K562 (cell line): ENCODE results near the gene FN3K. TPM values are rescaled to one million over a fixed set of nuclear protein-coding genes. Genes with fewer than 3 reads are reported as not detected.
A peak's percentile ranks its signal among the peaks of the same experiment; 100 is the strongest.

Experiments used
- ATF3 ChIP-seq, 2 experiments: fragments of 450-650 bp in 1 of 2; sonication (generic) in 1 of 2; formaldehyde crosslinking in 1 of 2; IDR thresholded peaks in 1 of 2; conservative IDR thresholded peaks in 1 of 2; 2 replicates each; pipeline versions ENCODE4 v1.6.1 to v1.8.1; 2016 to 2023; ENCODE audit warnings: mild to moderate bottlenecking in 2 of 2, moderate library complexity in 2 of 2, inconsistent platforms in 1 of 2, missing genetic modification reagents in 1 of 2
- BDP1 ChIP-seq: IDR thresholded peaks from 3 replicates; pipeline ENCODE4 v1.6.1; 2011; ENCODE audit not compliant: insufficient read length, insufficient read depth
- BHLHE40 ChIP-seq: IDR thresholded peaks from 2 replicates; pipeline ENCODE4 v1.6.1; 2011; ENCODE audit warnings: low read length, improper control_type of control experiment
- CHCHD3 ChIP-seq: fragments of 250-450 bp; sonication (Bioruptor Pico); IDR thresholded peaks from 2 replicates; pipeline ENCODE4 v2.1.2; 2022; ENCODE audit warnings: mild to moderate bottlenecking
- CTBP1 ChIP-seq: fragments of 450-650 bp; IDR thresholded peaks from 2 replicates; pipeline ENCODE4 v1.6.1; 2016; ENCODE audit warnings: borderline replicate concordance
- CXXC5 ChIP-seq: fragments of 250-450 bp; sonication (Bioruptor Pico); IDR thresholded peaks from 2 replicates; pipeline ENCODE4 v1.8.0; 2022; ENCODE audit warnings: inconsistent platforms, mild to moderate bottlenecking, moderate library complexity
- EZH2 ChIP-seq: IDR thresholded peaks from 2 replicates; pipeline ENCODE4 v1.6.1; 2012; ENCODE audit warnings: low read depth, mild to moderate bottlenecking, inconsistent platforms, low read length, borderline replicate concordance
- KDM1A ChIP-seq, 2 experiments: fragments of 450-650 bp; IDR thresholded peaks; 2 replicates each; pipeline ENCODE4 v1.6.1; 2016; ENCODE audit warnings: mild to moderate bottlenecking in 2 of 2
- KLF13 ChIP-seq: fragments of 450-650 bp; IDR thresholded peaks from 2 replicates; pipeline ENCODE4 v1.6.1; 2016; ENCODE audit warnings: missing genetic modification characterization, low read depth, mild to moderate bottlenecking, missing compliant biosample characterization, moderate library complexity, borderline replicate concordance
- MAX ChIP-seq: sonication (generic); formaldehyde crosslinking; IDR thresholded peaks from 2 replicates; pipeline ENCODE4 v1.9.0; 2022; ENCODE audit warnings: mild to moderate bottlenecking, missing genetic modification reagents
- SMAD4 ChIP-seq: fragments of 250-450 bp; sonication (Bioruptor Pico); conservative IDR thresholded peaks from 2 replicates; pipeline ENCODE4 v1.8.0; 2021; ENCODE audit warnings: inconsistent platforms, mild to moderate bottlenecking, moderate library complexity
- SNIP1 ChIP-seq: fragments of 450-650 bp; IDR thresholded peaks from 2 replicates; pipeline ENCODE4 v1.7.1; 2017; ENCODE audit warnings: low read depth, mild to moderate bottlenecking
- TBL1XR1 ChIP-seq, 2 experiments: IDR thresholded peaks; 2 replicates each; pipeline ENCODE4 v1.6.1; 2012; ENCODE audit warnings: improper control_type of control experiment in 2 of 2, low read length in 2 of 2, mild to moderate bottlenecking in 1 of 2
- ZBED1 ChIP-seq: IDR thresholded peaks from 2 replicates; pipeline ENCODE4 v1.6.1; 2014
- ZC3H8 ChIP-seq: fragments of 450-650 bp; IDR thresholded peaks from 2 replicates; pipeline ENCODE4 v1.6.1; 2017
- ZNF184 ChIP-seq: sonication (generic); formaldehyde crosslinking; IDR thresholded peaks from 2 replicates; pipeline ENCODE4 v1.5.0; 2020; ENCODE audit warnings: missing genetic modification reagents
- ZNF764 ChIP-seq: fragments of 250-450 bp; sonication (Bioruptor Pico); IDR thresholded peaks from 2 replicates; pipeline ENCODE4 v1.4.0; 2020; ENCODE audit warnings: low read depth, mild to moderate bottlenecking, moderate library complexity
- polyA plus RNA-seq, 8 experiments: library from polyadenylated mRNA; depleted of rRNA in 4 of 8; stranded (reverse) in 5 of 8; unstranded in 3 of 8; fragments of >200 nt; fragmentation: Nextera tagmentation in 2 of 8; fragmentation: Illumina TruSeq in 1 of 8; extraction: Ambion mirVana in 2 of 8; extraction: Trizol in 1 of 8; gene quantifications; 2 replicates each; pipeline versions ENCODE4 v1.2.1 to v1.2.3, GENCODE V29; 2011 to 2014; ENCODE audit warnings: inconsistent platforms in 1 of 8, missing spikeins in 1 of 8
- total RNA-seq, 7 experiments: library from RNA; depleted of rRNA in 6 of 7; stranded (reverse); fragments of >200 nt in 6 of 7; fragmentation: Illumina TruSeq in 2 of 7; extraction: Trizol in 2 of 7; gene quantifications; 2 replicates each; pipeline versions ENCODE4 v1.2.1 to v1.2.3, GENCODE V29; 2011 to 2021; ENCODE audit warnings: low replicate concordance in 1 of 7
- TF ChIP-seq, protein P1 (sequence below): fragments of 250-450 bp; sonication (Bioruptor Pico); IDR thresholded peaks from 2 replicates; pipeline ENCODE4 v1.4.0; 2020
- TF ChIP-seq, protein P2 (sequence below), 2 experiments: fragments of 250-450 bp in 1 of 2; fragments of 450-650 bp in 1 of 2; sonication (Bioruptor Pico) in 1 of 2; IDR thresholded peaks; 2 replicates each; pipeline versions ENCODE4 v1.6.1 to v1.8.0; 2016 to 2021; ENCODE audit warnings: mild to moderate bottlenecking in 2 of 2, moderate library complexity in 2 of 2, missing compliant biosample characterization in 1 of 2, missing genetic modification characterization in 1 of 2

The FN3K gene
- total and polyA plus RNA-seq, 9 of the 15 experiments (the other 6 are each of a cell fraction or from before 2014, with no cell fraction given) = 0.08 to 22.7 (median 3.8) TPM

DNA sequence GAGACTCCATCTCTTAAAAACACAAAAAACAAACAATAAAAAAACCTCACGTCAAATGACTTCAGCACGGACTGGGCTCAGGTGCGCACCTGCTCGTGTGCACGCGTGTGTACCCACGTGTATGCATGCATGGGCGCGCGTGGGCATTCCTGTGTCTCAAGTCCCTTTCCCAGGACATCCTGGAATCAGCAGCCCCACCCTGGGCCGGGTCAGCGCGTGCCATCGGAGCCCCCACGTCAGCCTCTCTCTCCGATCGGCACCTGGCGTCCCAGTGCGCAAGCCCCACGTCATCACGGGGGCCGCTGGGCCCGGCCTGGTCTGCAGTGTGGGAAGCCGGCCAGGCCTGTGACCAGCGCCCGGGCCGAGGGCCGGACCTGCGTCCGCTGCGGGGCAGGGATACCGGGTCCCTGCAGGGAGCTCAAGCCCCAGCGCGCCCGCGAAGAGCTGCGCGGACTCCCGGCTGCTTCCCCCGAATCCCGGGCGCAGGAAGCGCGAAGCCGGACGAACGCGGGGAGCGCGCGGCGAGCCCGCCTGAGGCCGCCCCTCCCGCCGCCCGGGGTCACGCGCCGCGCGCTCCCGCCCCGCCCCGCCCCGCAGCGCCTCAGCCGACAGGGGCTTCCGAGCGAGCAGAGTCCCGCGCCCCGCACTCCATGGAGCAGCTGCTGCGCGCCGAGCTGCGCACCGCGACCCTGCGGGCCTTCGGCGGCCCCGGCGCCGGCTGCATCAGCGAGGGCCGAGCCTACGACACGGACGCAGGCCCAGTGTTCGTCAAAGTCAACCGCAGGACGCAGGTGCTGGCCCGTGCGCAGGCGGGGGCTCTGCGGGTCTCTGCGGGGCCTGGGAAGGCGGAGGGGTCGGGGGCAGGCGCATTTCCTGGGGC is at the start of gene FN3K (continued):
- peak; percentile 27; the same call in 1 of the 2 replicates for TF ChIP-seq ATF3 (IDR thresholded peaks at IDR 0.05)
- TF ChIP-seq ATF3 (CRISPR knock-in tag; conservative IDR thresholded peaks at IDR 0.05) = no peak
- TF ChIP-seq ZNF764 (CRISPR knock-in tag) = no peak
- no peak for TF ChIP-seq ZNF184
- TF ChIP-seq CHCHD3 (CRISPR knock-in tag) = no peak
- TF ChIP-seq KLF13 (tag) = no peak
- peak; percentile 81 for TF ChIP-seq MAX (CRISPR knock-in tag)
- TF ChIP-seq, protein P1, sequence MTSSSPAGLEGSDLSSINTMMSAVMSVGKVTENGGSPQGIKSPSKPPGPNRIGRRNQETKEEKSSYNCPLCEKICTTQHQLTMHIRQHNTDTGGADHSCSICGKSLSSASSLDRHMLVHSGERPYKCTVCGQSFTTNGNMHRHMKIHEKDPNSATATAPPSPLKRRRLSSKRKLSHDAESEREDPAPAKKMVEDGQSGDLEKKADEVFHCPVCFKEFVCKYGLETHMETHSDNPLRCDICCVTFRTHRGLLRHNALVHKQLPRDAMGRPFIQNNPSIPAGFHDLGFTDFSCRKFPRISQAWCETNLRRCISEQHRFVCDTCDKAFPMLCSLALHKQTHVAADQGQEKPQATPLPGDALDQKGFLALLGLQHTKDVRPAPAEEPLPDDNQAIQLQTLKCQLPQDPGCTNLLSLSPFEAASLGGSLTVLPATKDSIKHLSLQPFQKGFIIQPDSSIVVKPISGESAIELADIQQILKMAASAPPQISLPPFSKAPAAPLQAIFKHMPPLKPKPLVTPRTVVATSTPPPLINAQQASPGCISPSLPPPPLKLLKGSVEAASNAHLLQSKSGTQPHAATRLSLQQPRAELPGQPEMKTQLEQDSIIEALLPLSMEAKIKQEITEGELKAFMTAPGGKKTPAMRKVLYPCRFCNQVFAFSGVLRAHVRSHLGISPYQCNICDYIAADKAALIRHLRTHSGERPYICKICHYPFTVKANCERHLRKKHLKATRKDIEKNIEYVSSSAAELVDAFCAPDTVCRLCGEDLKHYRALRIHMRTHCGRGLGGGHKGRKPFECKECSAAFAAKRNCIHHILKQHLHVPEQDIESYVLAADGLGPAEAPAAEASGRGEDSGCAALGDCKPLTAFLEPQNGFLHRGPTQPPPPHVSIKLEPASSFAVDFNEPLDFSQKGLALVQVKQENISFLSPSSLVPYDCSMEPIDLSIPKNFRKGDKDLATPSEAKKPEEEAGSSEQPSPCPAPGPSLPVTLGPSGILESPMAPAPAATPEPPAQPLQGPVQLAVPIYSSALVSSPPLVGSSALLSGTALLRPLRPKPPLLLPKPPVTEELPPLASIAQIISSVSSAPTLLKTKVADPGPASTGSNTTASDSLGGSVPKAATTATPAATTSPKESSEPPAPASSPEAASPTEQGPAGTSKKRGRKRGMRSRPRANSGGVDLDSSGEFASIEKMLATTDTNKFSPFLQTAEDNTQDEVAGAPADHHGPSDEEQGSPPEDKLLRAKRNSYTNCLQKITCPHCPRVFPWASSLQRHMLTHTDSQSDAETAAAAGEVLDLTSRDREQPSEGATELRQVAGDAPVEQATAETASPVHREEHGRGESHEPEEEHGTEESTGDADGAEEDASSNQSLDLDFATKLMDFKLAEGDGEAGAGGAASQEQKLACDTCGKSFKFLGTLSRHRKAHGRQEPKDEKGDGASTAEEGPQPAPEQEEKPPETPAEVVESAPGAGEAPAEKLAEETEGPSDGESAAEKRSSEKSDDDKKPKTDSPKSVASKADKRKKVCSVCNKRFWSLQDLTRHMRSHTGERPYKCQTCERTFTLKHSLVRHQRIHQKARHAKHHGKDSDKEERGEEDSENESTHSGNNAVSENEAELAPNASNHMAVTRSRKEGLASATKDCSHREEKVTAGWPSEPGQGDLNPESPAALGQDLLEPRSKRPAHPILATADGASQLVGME (CRISPR knock-in tag) = no peak
- no peak for TF ChIP-seq TBL1XR1 (IDR thresholded peaks at IDR 0.05; ENCODE audit: low read length in 2 of 2)
- peak; percentile 78 for TF ChIP-seq CTBP1
- TF ChIP-seq CXXC5 (CRISPR knock-in tag) = peak; percentile 91
- TF ChIP-seq, protein P2, sequence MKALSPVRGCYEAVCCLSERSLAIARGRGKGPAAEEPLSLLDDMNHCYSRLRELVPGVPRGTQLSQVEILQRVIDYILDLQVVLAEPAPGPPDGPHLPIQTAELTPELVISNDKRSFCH (CRISPR knock-in tag; IDR thresholded peaks at IDR 0.05) = no peak
- TF ChIP-seq, protein P2 (tag; IDR thresholded peaks at IDR 0.05) = peak; percentile 64; the same call in 1 of the 2 replicates
- peak in 1 of 2 experiments; percentile 82; a peak in 2 of 4 replicates for TF ChIP-seq KDM1A (IDR thresholded peaks at IDR 0.05)
- peak; percentile 25; the same call in 1 of the 2 replicates for TF ChIP-seq BHLHE40
- peak; percentile 52; the same call in 1 of the 2 replicates for TF ChIP-seq SMAD4 (CRISPR knock-in tag)
- TF ChIP-seq SNIP1 = no peak
- no peak for TF ChIP-seq BDP1
- TF ChIP-seq ZC3H8 = no peak
- no peak for TF ChIP-seq ZBED1
- TF ChIP-seq EZH2 = no peak
